GM12892 (cell line): ENCODE results near the gene FAM168B.

Experiments
- POLR2A ChIP-seq: IDR thresholded peaks from 2 replicates; pipeline ENCODE4 v1.6.1; 2011; ENCODE audit warnings: low read depth, low read length, control low read depth
- TAF1 ChIP-seq: IDR thresholded peaks from 2 replicates; pipeline ENCODE4 v1.6.1; 2011; ENCODE audit warnings: low read depth, mild to moderate bottlenecking, control low read depth, low read length, borderline replicate concordance

- TF ChIP-seq POLR2A (no peak), TAF1 (no peak)
Measured at GRCh38 chr2:131043199-131044074, 49.8 kb downstream of the FAM168B start.
